ENCODE measurements around the gene DRP2.
"Not testable (repeated sequence)": the region's sequence is repeated elsewhere in the genome, so short reads cannot be mapped to it uniquely, and the experiment has no call there.

Gene DRP2

GRCh38 chrX:101219116-101219863 lies at the start of gene DRP2:
Gene DRP2 (plus strand): TSS chrX:101219786. CDS start chrX:101231648, 11,862 bp downstream.
- no peak for DNase-seq (ENCODE audit: low read depth)
- H3K4me3 ChIP-seq (ENCODE audit: low read depth, low read length), result peak within 1 kb of the TSS; percentile 33

- H3K4me3 ChIP-seq (ENCODE audit: low read depth, low read length), result no peak overlapping the region
- no peak for DNase-seq (ENCODE audit: low read depth)
These were observed 47.6 kb upstream of the DRP2 start for GRCh38 chrX:101171883-101172400.

- no peak for DNase-seq (ENCODE audit: low read depth)
These were observed 43.1 kb upstream of the DRP2 start for GRCh38 chrX:101176439-101176838.

GRCh38 chrX:101184876-101185275 lies 34.7 kb upstream of the DRP2 start:
- DNase-seq (ENCODE audit: low read depth); H3K4me3 ChIP-seq (ENCODE audit: low read depth, low read length): not testable (repeated sequence)

More at GRCh38 chrX:101176439-101176838, 43.1 kb upstream of the DRP2 start:
- no peak overlapping the region for H3K4me3 ChIP-seq (ENCODE audit: low read depth, low read length)

GRCh38 chrX:101187961-101188360 lies 31.6 kb upstream of the DRP2 start:
- H3K4me3 ChIP-seq (ENCODE audit: low read depth, low read length); DNase-seq (ENCODE audit: low read depth): not testable (repeated sequence)

- no peak overlapping the region for H3K4me3 ChIP-seq (ENCODE audit: low read depth, low read length)
- DNase-seq (ENCODE audit: low read depth), result no peak
These were observed 28.9 kb upstream of the DRP2 start for GRCh38 chrX:101190736-101191135.

- DNase-seq (ENCODE audit: low read depth), result no peak
- no peak overlapping the region for H3K4me3 ChIP-seq (ENCODE audit: low read depth, low read length)
These were observed 28.3 kb upstream of the DRP2 start for GRCh38 chrX:101191217-101191750.

- no peak for DNase-seq (ENCODE audit: low read depth)
- H3K4me3 ChIP-seq (ENCODE audit: low read depth, low read length), result no peak overlapping the region
These were observed 24.0 kb upstream of the DRP2 start for GRCh38 chrX:101195442-101196173.

GRCh38 chrX:101203761-101204351 lies 15.7 kb upstream of the DRP2 start:
- H3K4me3 ChIP-seq (ENCODE audit: low read depth, low read length), result no peak overlapping the region
- DNase-seq (ENCODE audit: low read depth), result no peak

- DNase-seq (ENCODE audit: low read depth), result no peak
- no peak overlapping the region for H3K4me3 ChIP-seq (ENCODE audit: low read depth, low read length)
These were observed 13.1 kb upstream of the DRP2 start for GRCh38 chrX:101206471-101206870.

GRCh38 chrX:101208152-101208905 lies 11.3 kb upstream of the DRP2 start:
- no peak for DNase-seq (ENCODE audit: low read depth)
- H3K4me3 ChIP-seq (ENCODE audit: low read depth, low read length), result no peak overlapping the region

GRCh38 chrX:101210630-101211029 lies 9.0 kb upstream of the DRP2 start:
- no peak overlapping the region for H3K4me3 ChIP-seq (ENCODE audit: low read depth, low read length)
- DNase-seq (ENCODE audit: low read depth), result no peak

GRCh38 chrX:101217689-101218088 lies 1.9 kb upstream of the DRP2 start:
- H3K4me3 ChIP-seq (ENCODE audit: low read depth, low read length), result no peak overlapping the region
- no peak for DNase-seq (ENCODE audit: low read depth)

GRCh38 chrX:101219864-101220346 lies 319 bp downstream of the DRP2 start:
- peak overlapping the region; percentile 33 for H3K4me3 ChIP-seq (ENCODE audit: low read depth, low read length)
- peak; percentile 39 for DNase-seq (ENCODE audit: low read depth)

- DNase-seq (ENCODE audit: low read depth), result no peak
- H3K4me3 ChIP-seq (ENCODE audit: low read depth, low read length), result peak overlapping the region; percentile 33
These were observed 1.2 kb downstream of the DRP2 start for GRCh38 chrX:101220662-101221260.

GRCh38 chrX:101223226-101223625 lies 3.6 kb downstream of the DRP2 start:
- no peak overlapping the region for H3K4me3 ChIP-seq (ENCODE audit: low read depth, low read length)
- DNase-seq (ENCODE audit: low read depth), result no peak

- DNase-seq (ENCODE audit: low read depth), result peak; percentile 78
- no peak overlapping the region for H3K4me3 ChIP-seq (ENCODE audit: low read depth, low read length)
These were observed 9.6 kb downstream of the DRP2 start for GRCh38 chrX:101229170-101229569.

GRCh38 chrX:101230636-101231035 lies 11.1 kb downstream of the DRP2 start:
- DNase-seq (ENCODE audit: low read depth), result peak; percentile 55

GRCh38 chrX:101231080-101231479 lies 11.5 kb downstream of the DRP2 start:
- no peak for DNase-seq (ENCODE audit: low read depth)
- H3K4me3 ChIP-seq (ENCODE audit: low read depth, low read length), result no peak overlapping the region

More at GRCh38 chrX:101230636-101231035, 11.1 kb downstream of the DRP2 start:
- H3K4me3 ChIP-seq (ENCODE audit: low read depth, low read length), result no peak overlapping the region
